K562 (cell line): ENCODE results near the gene GHR. TPM values are rescaled to one million over a fixed set of nuclear protein-coding genes. Genes with fewer than 3 reads are reported as not detected.

Source experiments
- CHD4 ChIP-seq: fragments of 200-600 bp; sonication (generic); IDR thresholded peaks from 3 replicates; pipeline ENCODE4 v1.6.1; 2012; ENCODE audit warnings: low read depth, mild to moderate bottlenecking, mixed read lengths, low read length, inconsistent platforms; ENCODE audit not compliant: insufficient read depth, insufficient replicate concordance, poor library complexity, severe bottlenecking
- CTCF ChIP-seq, 3 experiments: IDR thresholded peaks in 2 of 3; conservative IDR thresholded peaks in 1 of 3; 2 replicates each; pipeline ENCODE4 v1.5.1; 2011 to 2012; ENCODE audit warnings: low read length in 3 of 3, mild to moderate bottlenecking in 3 of 3, control low read depth in 2 of 3, improper control_type of control experiment in 1 of 3, inconsistent platforms in 1 of 3, low read depth in 1 of 3, mixed read lengths in 1 of 3, moderate library complexity in 1 of 3; ENCODE audit not compliant: insufficient read depth in 2 of 3
- E2F4 ChIP-seq: sonication (generic); formaldehyde crosslinking; IDR thresholded peaks from 2 replicates; pipeline ENCODE4 v1.8.0; 2022; ENCODE audit warnings: mild to moderate bottlenecking, low read depth, missing genetic modification reagents
- ELF4 ChIP-seq: fragments of 450-650 bp; formaldehyde crosslinking; IDR thresholded peaks from 2 replicates; pipeline ENCODE4 v1.4.0; 2022; ENCODE audit warnings: missing genetic modification characterization
- FUS ChIP-seq: fragments of 200-400 bp; formaldehyde crosslinking; optimal IDR thresholded peaks from 2 replicates; pipeline ENCODE3; 2017; ENCODE audit warnings: low read depth, low read length
- HDAC6 ChIP-seq: IDR thresholded peaks from 2 replicates; pipeline ENCODE4 v1.6.1; 2012; ENCODE audit warnings: low read depth, mild to moderate bottlenecking, control low read depth, inconsistent platforms, low read length, moderate library complexity
- MAFK ChIP-seq: IDR thresholded peaks from 2 replicates; pipeline ENCODE4 v1.6.1; 2011; ENCODE audit warnings: low read length, improper control_type of control experiment
- NFYB ChIP-seq: IDR thresholded peaks from 2 replicates; pipeline ENCODE4 v1.6.1; 2011; ENCODE audit warnings: mild to moderate bottlenecking, moderate library complexity; ENCODE audit not compliant: insufficient read length; ENCODE audit errors: extremely low read depth
- PTBP1 ChIP-seq: fragments of 200-400 bp; formaldehyde crosslinking; IDR thresholded peaks from 2 replicates; pipeline ENCODE4 v1.6.1; 2017; ENCODE audit warnings: low read depth, low read length
- RFX1 ChIP-seq: fragments of 450-650 bp; IDR thresholded peaks from 2 replicates; pipeline ENCODE4 v1.6.1; 2016; ENCODE audit warnings: mild to moderate bottlenecking, moderate library complexity
- SRSF9 ChIP-seq: fragments of 200-400 bp; formaldehyde crosslinking; IDR thresholded peaks from 2 replicates; pipeline ENCODE4 v1.6.1; 2017; ENCODE audit warnings: low read depth, low read length, borderline replicate concordance
- ZNF224 ChIP-seq: sonication (generic); formaldehyde crosslinking; IDR thresholded peaks from 2 replicates; pipeline ENCODE4 v1.8.0; 2022; ENCODE audit warnings: mild to moderate bottlenecking, missing genetic modification reagents
- polyA plus RNA-seq, 8 experiments: library from polyadenylated mRNA; depleted of rRNA in 4 of 8; stranded (reverse) in 5 of 8; unstranded in 3 of 8; fragments of >200 nt; fragmentation: Nextera tagmentation in 2 of 8; fragmentation: Illumina TruSeq in 1 of 8; extraction: Ambion mirVana in 2 of 8; extraction: Trizol in 1 of 8; gene quantifications; 2 replicates each; pipeline versions ENCODE4 v1.2.1 to v1.2.3, GENCODE V29; 2011 to 2014; ENCODE audit warnings: inconsistent platforms in 1 of 8, missing spikeins in 1 of 8
- total RNA-seq, 7 experiments: library from RNA; depleted of rRNA in 6 of 7; stranded (reverse); fragments of >200 nt in 6 of 7; fragmentation: Illumina TruSeq in 2 of 7; extraction: Trizol in 2 of 7; gene quantifications; 2 replicates each; pipeline versions ENCODE4 v1.2.1 to v1.2.3, GENCODE V29; 2011 to 2021; ENCODE audit warnings: low replicate concordance in 1 of 7
- TF ChIP-seq, protein P1 (sequence below): fragments of 250-450 bp; sonication (Bioruptor Pico); IDR thresholded peaks from 2 replicates; pipeline ENCODE4 v1.5.0; 2020; ENCODE audit warnings: mild to moderate bottlenecking, borderline replicate concordance
- TF ChIP-seq, protein P2 (sequence below): sonication (generic); IDR thresholded peaks from 2 replicates; pipeline ENCODE4 v1.6.1; 2016

The GHR gene
- total and polyA plus RNA-seq, 9 of the 15 experiments (the other 6 are each of a cell fraction or from before 2014, with no cell fraction given): 0.01 to 0.13 (median 0.07) TPM; not detected in 5

DNA sequence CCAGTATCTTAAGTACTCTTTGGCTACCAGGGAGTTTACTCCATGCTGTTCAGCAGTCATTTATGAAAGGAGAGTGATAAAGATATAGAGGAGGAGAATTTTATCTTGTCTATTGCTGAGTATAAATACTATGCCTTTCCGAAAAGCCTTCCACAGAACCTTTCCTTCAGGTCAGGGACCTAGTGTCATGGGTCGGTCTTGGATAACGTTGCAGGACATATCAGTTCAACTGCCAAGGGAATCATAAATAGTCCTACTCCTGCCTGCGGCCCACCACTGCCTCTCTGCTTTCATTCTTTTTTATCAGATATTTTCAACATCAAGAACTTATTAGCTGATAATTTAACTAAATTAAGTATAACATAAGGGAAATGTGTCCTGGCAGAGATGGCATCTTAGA is 211.3 kb downstream of the GHR start (continued):
- TF ChIP-seq, protein P1, sequence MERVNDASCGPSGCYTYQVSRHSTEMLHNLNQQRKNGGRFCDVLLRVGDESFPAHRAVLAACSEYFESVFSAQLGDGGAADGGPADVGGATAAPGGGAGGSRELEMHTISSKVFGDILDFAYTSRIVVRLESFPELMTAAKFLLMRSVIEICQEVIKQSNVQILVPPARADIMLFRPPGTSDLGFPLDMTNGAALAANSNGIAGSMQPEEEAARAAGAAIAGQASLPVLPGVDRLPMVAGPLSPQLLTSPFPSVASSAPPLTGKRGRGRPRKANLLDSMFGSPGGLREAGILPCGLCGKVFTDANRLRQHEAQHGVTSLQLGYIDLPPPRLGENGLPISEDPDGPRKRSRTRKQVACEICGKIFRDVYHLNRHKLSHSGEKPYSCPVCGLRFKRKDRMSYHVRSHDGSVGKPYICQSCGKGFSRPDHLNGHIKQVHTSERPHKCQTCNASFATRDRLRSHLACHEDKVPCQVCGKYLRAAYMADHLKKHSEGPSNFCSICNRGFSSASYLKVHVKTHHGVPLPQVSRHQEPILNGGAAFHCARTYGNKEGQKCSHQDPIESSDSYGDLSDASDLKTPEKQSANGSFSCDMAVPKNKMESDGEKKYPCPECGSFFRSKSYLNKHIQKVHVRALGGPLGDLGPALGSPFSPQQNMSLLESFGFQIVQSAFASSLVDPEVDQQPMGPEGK (CRISPR knock-in tag): no peak
- TF ChIP-seq E2F4 (CRISPR knock-in tag): no peak
- TF ChIP-seq RFX1: no peak
- no peak for TF ChIP-seq NFYB
- TF ChIP-seq SRSF9: no peak
- TF ChIP-seq FUS: no peak
- TF ChIP-seq CTCF (IDR thresholded peaks at IDR 0.05 in 2 of 3, conservative IDR thresholded peaks at IDR 0.05 in 1 of 3; ENCODE audit: insufficient read depth in 2 of 3, low read depth in 1 of 3, low read length in 3 of 3): no peak
- TF ChIP-seq CHD4: no peak
- no peak for TF ChIP-seq MAFK
- no peak for TF ChIP-seq ZNF224 (CRISPR knock-in tag)
- TF ChIP-seq, protein P2, sequence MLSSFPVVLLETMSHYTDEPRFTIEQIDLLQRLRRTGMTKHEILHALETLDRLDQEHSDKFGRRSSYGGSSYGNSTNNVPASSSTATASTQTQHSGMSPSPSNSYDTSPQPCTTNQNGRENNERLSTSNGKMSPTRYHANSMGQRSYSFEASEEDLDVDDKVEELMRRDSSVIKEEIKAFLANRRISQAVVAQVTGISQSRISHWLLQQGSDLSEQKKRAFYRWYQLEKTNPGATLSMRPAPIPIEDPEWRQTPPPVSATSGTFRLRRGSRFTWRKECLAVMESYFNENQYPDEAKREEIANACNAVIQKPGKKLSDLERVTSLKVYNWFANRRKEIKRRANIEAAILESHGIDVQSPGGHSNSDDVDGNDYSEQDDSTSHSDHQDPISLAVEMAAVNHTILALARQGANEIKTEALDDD: no peak
- TF ChIP-seq PTBP1: no peak
- no peak for TF ChIP-seq ELF4 (CRISPR knock-in tag)
- no peak for TF ChIP-seq HDAC6
